HEK293T (cell line): ENCODE results near the gene TGFBR3.

Experiments used
- CTCF ChIA-PET: fragments of 350-600 bp; formaldehyde crosslinking; extraction: SDS; loops from one replicate; lab custom pipeline; 2021; ENCODE audit warnings: antibody characterized with exemption, inconsistent platforms; lab: Yijun Ruan, JAX
- POLR2A ChIA-PET: fragments of 350-600 bp; formaldehyde crosslinking; extraction: SDS; loops from one replicate; lab custom pipeline; 2020; ENCODE audit warnings: antibody characterized with exemption, inconsistent platforms; lab: Yijun Ruan, JAX
- DNase-seq: peaks from one replicate; pipeline ENCODE4 v3.0.0; 2012; ENCODE audit warnings: mixed read lengths; ENCODE audit errors: extremely low spot score
- ARNT ChIP-seq: fragments of 450-650 bp; IDR thresholded peaks from 2 replicates; pipeline ENCODE4 v1.6.1; 2017; ENCODE audit warnings: mild to moderate bottlenecking
- BHLHE40 ChIP-seq: fragments of 450-650 bp; IDR thresholded peaks from 2 replicates; pipeline ENCODE4 v1.6.1; 2016; ENCODE audit warnings: mild to moderate bottlenecking, moderate library complexity, borderline replicate concordance
- CTBP1 ChIP-seq: fragments of 450-650 bp; IDR thresholded peaks from 2 replicates; pipeline ENCODE4 v1.6.1; 2016; ENCODE audit warnings: borderline replicate concordance
- ELF4 ChIP-seq: fragments of 450-650 bp; IDR thresholded peaks from 2 replicates; pipeline ENCODE4 v1.6.1; 2017; ENCODE audit warnings: antibody characterized with exemption
- FOXA1 ChIP-seq: fragments of 450-650 bp; IDR thresholded peaks from 2 replicates; pipeline ENCODE4 v1.6.1; 2016; ENCODE audit warnings: mild to moderate bottlenecking
- FOXK2 ChIP-seq: fragments of 450-650 bp; IDR thresholded peaks from 2 replicates; pipeline ENCODE4 v1.6.1; 2016; ENCODE audit warnings: mild to moderate bottlenecking
- FOXM1 ChIP-seq: fragments of 450-650 bp; IDR thresholded peaks from 2 replicates; pipeline ENCODE4 v1.6.1; 2017; ENCODE audit warnings: mild to moderate bottlenecking, borderline replicate concordance
- HDGF ChIP-seq: fragments of 450-650 bp; IDR thresholded peaks from 2 replicates; pipeline ENCODE4 v1.6.1; 2017; ENCODE audit warnings: antibody characterized with exemption, borderline replicate concordance
- L3MBTL2 ChIP-seq: fragments of 450-650 bp; conservative IDR thresholded peaks from 2 replicates; pipeline ENCODE4 v1.6.1; 2016; ENCODE audit warnings: mild to moderate bottlenecking
- LEF1 ChIP-seq: fragments of 450-650 bp; IDR thresholded peaks from 2 replicates; pipeline ENCODE4 v1.6.1; 2017; ENCODE audit warnings: mild to moderate bottlenecking, borderline replicate concordance
- NFRKB ChIP-seq: fragments of 450-650 bp; IDR thresholded peaks from 2 replicates; pipeline ENCODE4 v1.6.1; 2016; ENCODE audit warnings: mild to moderate bottlenecking, moderate library complexity
- PKNOX1 ChIP-seq: fragments of 450-650 bp; IDR thresholded peaks from 2 replicates; pipeline ENCODE4 v1.6.1; 2016
- SP1 ChIP-seq: fragments of 450-650 bp; IDR thresholded peaks from 2 replicates; pipeline ENCODE4 v1.6.1; 2017
- SUZ12 ChIP-seq: fragments of 450-650 bp; IDR thresholded peaks from 2 replicates; pipeline ENCODE4 v1.6.1; 2016; ENCODE audit warnings: mild to moderate bottlenecking
- TARDBP ChIP-seq: fragments of 450-650 bp; IDR thresholded peaks from 2 replicates; pipeline ENCODE4 v1.6.1; 2016
- ZNF384 ChIP-seq: fragments of 450-650 bp; IDR thresholded peaks from 2 replicates; pipeline ENCODE4 v1.6.1; 2016

The TGFBR3 gene

GRCh38 chr1:91645031-91645430 lies 240.9 kb downstream of the TGFBR3 start:
- ChIA-PET POLR2A (no interaction called here), CTCF (no interaction called here)
- no peak for TF ChIP-seq FOXK2
- DNase-seq = no peak

- CTCF ChIA-PET = no interaction called here
- no peak for DNase-seq
- TF ChIP-seq FOXM1 (no peak), CTBP1 (no peak), BHLHE40 (no peak), ARNT (no peak), FOXA1 (no peak), LEF1 (no peak), SUZ12 (no peak), HDGF (no peak), L3MBTL2 (no peak), NFRKB (no peak), SP1 (no peak), TARDBP (no peak), FOXK2 (no peak), ZNF384 (no peak), PKNOX1 (no peak), ELF4 (no peak)
- POLR2A ChIA-PET = no interaction called here
Observed at GRCh38 chr1:91643431-91643830, 242.5 kb downstream of the TGFBR3 start.

- DNase-seq = no peak
- POLR2A ChIA-PET = no interaction called here
- CTCF ChIA-PET = no interaction called here
- no peak for TF ChIP-seq HDGF
- TF ChIP-seq ARNT = no peak
- TF ChIP-seq FOXM1 = no peak
- no peak for TF ChIP-seq LEF1
- no peak for TF ChIP-seq BHLHE40
- TF ChIP-seq PKNOX1 = no peak
- TF ChIP-seq ELF4 = no peak
- TF ChIP-seq SP1 = no peak
- TF ChIP-seq FOXK2 = no peak
- TF ChIP-seq NFRKB = no peak
- TF ChIP-seq FOXA1 = no peak
- TF ChIP-seq ZNF384 = no peak
- no peak for TF ChIP-seq SUZ12
- no peak for TF ChIP-seq TARDBP
Observed at GRCh38 chr1:91640877-91641526, 244.9 kb downstream of the TGFBR3 start.

GRCh38 chr1:91637539-91637994 lies 248.4 kb downstream of the TGFBR3 start:
- CTCF ChIA-PET = no interaction called here
- DNase-seq = no peak
- POLR2A ChIA-PET = no interaction called here
- TF ChIP-seq LEF1 = no peak
- no peak for TF ChIP-seq ARNT
- no peak for TF ChIP-seq CTBP1
- TF ChIP-seq BHLHE40 = no peak

GRCh38 chr1:91635763-91636162 lies 250.2 kb downstream of the TGFBR3 start:
- CTCF ChIA-PET = no interaction called here
- no peak for TF ChIP-seq HDGF
- no peak for TF ChIP-seq FOXA1
- DNase-seq = no peak
- POLR2A ChIA-PET = no interaction called here

- TF ChIP-seq CTBP1 (no peak), ARNT (no peak), LEF1 (no peak), SUZ12 (no peak), ZNF384 (no peak), FOXK2 (no peak), TARDBP (no peak), ELF4 (no peak), HDGF (no peak), L3MBTL2 (no peak), FOXM1 (no peak), FOXA1 (no peak), PKNOX1 (no peak), NFRKB (no peak), SP1 (no peak), BHLHE40 (no peak)
- ChIA-PET CTCF (no interaction called here), POLR2A (no interaction called here)
Observed at GRCh38 chr1:91633438-91633837, 252.5 kb downstream of the TGFBR3 start.

More at GRCh38 chr1:91633438-91633837, 252.5 kb downstream of the TGFBR3 start:
- no peak for DNase-seq
